ENCODE data around the gene SMAP1.

SMAP1 gene

GRCh38 chr6:70667711-70668498 lies at the start of gene SMAP1:
Gene SMAP1, plus strand, starts transcription at chr6:70667883. Its CDS starts 141 bp downstream, at chr6:70668024.
- no peak for TF ChIP-seq CTCF (IDR thresholded peaks at IDR 0.05; ENCODE audit: control insufficient read depth, extremely low read depth, insufficient read depth)
- H3K4me3 ChIP-seq (ENCODE audit: low read depth, low read length) = peak within 1 kb of the TSS; percentile 76
- DNase-seq (ENCODE audit: low read depth) = peak; percentile 48

- no peak for TF ChIP-seq CTCF (IDR thresholded peaks at IDR 0.05; ENCODE audit: control insufficient read depth, extremely low read depth, insufficient read depth)
- H3K4me3 ChIP-seq (ENCODE audit: low read depth, low read length) = no peak overlapping the region
- DNase-seq (ENCODE audit: low read depth) = peak; percentile 64
Observed at GRCh38 chr6:70620746-70621145, 46.9 kb upstream of the SMAP1 start.

GRCh38 chr6:70622461-70622860 lies 45.2 kb upstream of the SMAP1 start:
- H3K4me3 ChIP-seq (ENCODE audit: low read depth, low read length) = no peak overlapping the region
- no peak for DNase-seq (ENCODE audit: low read depth)
- TF ChIP-seq CTCF (IDR thresholded peaks at IDR 0.05; ENCODE audit: control insufficient read depth, extremely low read depth, insufficient read depth) = no peak

GRCh38 chr6:70625436-70625835 lies 42.2 kb upstream of the SMAP1 start:
- no peak overlapping the region for H3K4me3 ChIP-seq (ENCODE audit: low read depth, low read length)
- TF ChIP-seq CTCF (IDR thresholded peaks at IDR 0.05; ENCODE audit: control insufficient read depth, extremely low read depth, insufficient read depth) = no peak
- no peak for DNase-seq (ENCODE audit: low read depth)

- TF ChIP-seq CTCF (IDR thresholded peaks at IDR 0.05; ENCODE audit: control insufficient read depth, extremely low read depth, insufficient read depth) = no peak
- no peak overlapping the region for H3K4me3 ChIP-seq (ENCODE audit: low read depth, low read length)
- no peak for DNase-seq (ENCODE audit: low read depth)
Observed at GRCh38 chr6:70627500-70628254, 40.0 kb upstream of the SMAP1 start.

- H3K4me3 ChIP-seq (ENCODE audit: low read depth, low read length) = no peak overlapping the region
- no peak for DNase-seq (ENCODE audit: low read depth)
- TF ChIP-seq CTCF (IDR thresholded peaks at IDR 0.05; ENCODE audit: control insufficient read depth, extremely low read depth, insufficient read depth) = no peak
Observed at GRCh38 chr6:70629929-70630328, 37.8 kb upstream of the SMAP1 start.
